Measurements from ENCODE around the gene ISM2. TPM values are rescaled to one million over a fixed set of nuclear protein-coding genes. Genes with fewer than 3 reads are reported as not detected.

The ISM2 gene
- total and polyA plus RNA-seq, 8 donors: 0.23 to 0.37 TPM; not detected in 6

DNA sequence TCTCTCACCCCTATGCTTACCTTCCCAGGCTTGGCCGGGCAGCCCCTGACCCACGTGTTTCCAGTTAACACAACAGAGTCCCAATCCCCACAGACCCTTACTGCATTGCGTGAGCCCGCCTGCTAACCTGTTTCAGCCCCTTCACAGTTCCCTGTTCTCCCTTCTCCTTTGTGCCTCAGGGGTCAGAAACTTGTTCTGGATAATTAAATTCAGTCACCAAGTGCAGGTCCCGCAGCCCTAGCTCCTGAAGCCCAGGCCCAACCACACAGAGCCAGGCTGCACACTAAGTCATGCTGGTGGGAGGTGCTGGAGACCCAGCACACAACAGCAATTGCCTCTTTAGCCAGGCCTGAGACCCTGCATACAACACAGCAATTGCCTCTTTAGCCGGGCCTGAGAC lies 9.6 kb downstream of the ISM2 start:
- Histone ChIP-seq H3K27me3 (no peaks in the 10 kb centered on the region), H3K9me3 (no peaks in the 10 kb centered on the region), H3K36me3 (no peaks in the 10 kb centered on the region), H3K4me3 (no peak overlapping the region), H3K4me1 (no peaks in the 10 kb centered on the region), H3K27ac (no peak overlapping the region)
- DNase-seq: no peak
- TF ChIP-seq EP300 (IDR thresholded peaks at IDR 0.05) (no peak), POLR2AphosphoS5 (IDR thresholded peaks at IDR 0.05) (no peak)
- TF ChIP-seq, protein P1, sequence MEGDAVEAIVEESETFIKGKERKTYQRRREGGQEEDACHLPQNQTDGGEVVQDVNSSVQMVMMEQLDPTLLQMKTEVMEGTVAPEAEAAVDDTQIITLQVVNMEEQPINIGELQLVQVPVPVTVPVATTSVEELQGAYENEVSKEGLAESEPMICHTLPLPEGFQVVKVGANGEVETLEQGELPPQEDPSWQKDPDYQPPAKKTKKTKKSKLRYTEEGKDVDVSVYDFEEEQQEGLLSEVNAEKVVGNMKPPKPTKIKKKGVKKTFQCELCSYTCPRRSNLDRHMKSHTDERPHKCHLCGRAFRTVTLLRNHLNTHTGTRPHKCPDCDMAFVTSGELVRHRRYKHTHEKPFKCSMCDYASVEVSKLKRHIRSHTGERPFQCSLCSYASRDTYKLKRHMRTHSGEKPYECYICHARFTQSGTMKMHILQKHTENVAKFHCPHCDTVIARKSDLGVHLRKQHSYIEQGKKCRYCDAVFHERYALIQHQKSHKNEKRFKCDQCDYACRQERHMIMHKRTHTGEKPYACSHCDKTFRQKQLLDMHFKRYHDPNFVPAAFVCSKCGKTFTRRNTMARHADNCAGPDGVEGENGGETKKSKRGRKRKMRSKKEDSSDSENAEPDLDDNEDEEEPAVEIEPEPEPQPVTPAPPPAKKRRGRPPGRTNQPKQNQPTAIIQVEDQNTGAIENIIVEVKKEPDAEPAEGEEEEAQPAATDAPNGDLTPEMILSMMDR (IDR thresholded peaks at IDR 0.05): no peak
- 84 to 89% (median 87%) methylated on average over 6 of the region's 6 CpGs for WGBS, 5 donors
- intact Hi-C loops (cut with DNase I; ENCODE audit: low total_unique reads): no loop called here

DNA sequence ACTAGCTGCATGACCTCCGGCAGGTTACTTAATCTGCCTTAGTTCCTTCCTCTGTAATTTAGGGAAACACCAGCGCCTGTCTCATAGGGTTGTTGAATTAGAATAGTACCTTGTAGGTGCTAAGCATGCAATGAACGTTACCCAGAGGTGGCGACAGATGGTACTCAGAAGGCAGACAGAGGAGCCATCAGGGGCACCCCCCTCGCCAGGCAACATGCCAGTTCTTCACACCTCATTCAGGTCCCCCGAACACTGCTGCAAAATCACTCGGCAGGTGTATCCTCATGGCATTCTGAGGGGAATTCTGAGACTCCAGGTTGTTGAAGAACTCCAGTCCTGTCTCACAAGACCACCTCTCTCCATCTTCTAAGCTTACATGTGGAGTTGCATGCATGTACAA lies 10.1 kb downstream of the ISM2 start:
- 77 to 90% (median 85%) methylated on average over 7 of the region's 7 CpGs for WGBS, 5 donors
- Histone ChIP-seq H3K4me1 (no peaks in the 10 kb centered on the region), H3K9me3 (no peaks in the 10 kb centered on the region), H3K36me3 (no peaks in the 10 kb centered on the region), H3K27ac (no peak overlapping the region), H3K27me3 (no peaks in the 10 kb centered on the region), H3K4me3 (no peak overlapping the region)
- DNase-seq: no peak
- TF ChIP-seq EP300 (IDR thresholded peaks at IDR 0.05) (no peak), POLR2AphosphoS5 (IDR thresholded peaks at IDR 0.05) (no peak), POLR2A (IDR thresholded peaks at IDR 0.05) (no peak)
- TF ChIP-seq, protein P1 (IDR thresholded peaks at IDR 0.05): no peak
- intact Hi-C loops (cut with DNase I; ENCODE audit: low total_unique reads): no loop called here

DNA sequence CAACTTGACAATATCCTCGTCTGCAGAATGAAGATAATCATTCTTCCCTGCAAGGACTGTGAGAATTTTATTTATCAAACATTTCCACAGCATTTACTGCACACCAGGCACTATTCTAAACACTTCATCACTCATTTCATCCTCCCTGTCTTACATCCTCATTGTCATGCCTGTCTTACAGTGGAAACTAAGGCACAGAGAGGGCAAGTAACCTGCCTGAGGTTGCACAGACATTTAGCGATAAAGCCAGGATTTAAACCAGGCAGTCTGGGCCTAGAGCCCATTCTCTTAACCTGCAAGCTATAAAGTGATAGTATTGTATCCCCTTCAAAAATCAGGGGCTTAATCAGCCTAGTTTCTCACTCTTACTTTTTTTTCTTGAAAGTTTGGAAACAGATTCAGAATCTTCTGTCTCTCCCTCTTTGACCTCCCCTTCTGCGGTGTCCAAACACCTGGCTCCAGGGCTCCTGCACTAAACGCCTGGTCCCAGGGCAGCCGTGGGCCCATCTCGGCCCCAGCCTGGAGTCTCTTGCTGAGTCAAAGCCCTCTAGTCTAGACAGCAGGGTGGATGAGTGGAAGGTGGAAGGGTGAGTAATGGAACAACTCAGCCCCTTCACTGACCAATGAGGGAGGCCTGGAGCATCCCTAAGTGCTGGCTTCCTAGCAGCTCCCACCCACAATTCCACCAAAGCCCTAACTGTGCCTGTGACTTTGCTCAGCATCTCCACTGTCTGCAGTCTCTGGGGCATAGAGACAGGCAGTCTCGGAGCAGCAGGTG lies 12.5 kb downstream of the ISM2 start:
- Histone ChIP-seq H3K4me3 (no peak overlapping the region), H3K36me3 (no peaks in the 10 kb centered on the region), H3K4me1 (no peaks in the 10 kb centered on the region), H3K27ac (no peak overlapping the region), H3K9me3 (no peaks in the 10 kb centered on the region), H3K27me3 (no peaks in the 10 kb centered on the region)
- intact Hi-C loops (cut with DNase I; ENCODE audit: low total_unique reads): no loop called here
- no peak for TF ChIP-seq EP300 (IDR thresholded peaks at IDR 0.05)
- TF ChIP-seq, protein P1 (IDR thresholded peaks at IDR 0.05): no peak
- no peak for TF ChIP-seq POLR2A (IDR thresholded peaks at IDR 0.05)
- no peak for TF ChIP-seq POLR2AphosphoS5 (IDR thresholded peaks at IDR 0.05)
- 83 to 94% (median 89%) methylated on average over 7 of the region's 7 CpGs for WGBS, 5 donors
- DNase-seq: no peak

DNA sequence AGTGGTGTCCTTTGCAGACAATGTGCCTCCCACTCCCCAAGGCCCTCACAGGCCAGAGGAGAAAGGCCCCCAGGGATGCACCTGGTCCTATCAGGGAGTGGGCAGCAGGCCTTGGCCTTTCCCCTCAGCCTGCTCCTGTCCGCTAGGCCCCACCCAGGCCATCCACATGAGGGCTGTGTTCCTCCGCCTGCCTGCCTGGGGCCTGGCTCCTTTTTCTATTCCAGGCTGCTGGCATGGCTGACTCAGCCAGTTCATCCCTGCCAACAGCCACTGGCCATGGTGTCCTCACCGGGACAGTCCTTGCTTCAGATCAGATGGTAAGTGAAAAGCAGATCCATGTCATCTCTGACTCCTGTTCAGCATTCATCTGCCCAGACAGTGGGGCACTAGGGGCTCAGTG lies 13.4 kb downstream of the ISM2 start:
- intact Hi-C loops (cut with DNase I; ENCODE audit: low total_unique reads): no loop called here
- no peaks in the 10 kb centered on the region for H3K27me3 ChIP-seq
- no peaks in the 10 kb centered on the region for H3K36me3 ChIP-seq
- H3K4me1 ChIP-seq: no peaks in the 10 kb centered on the region
- H3K9me3 ChIP-seq: no peaks in the 10 kb centered on the region
- H3K27ac ChIP-seq: no peak overlapping the region
- TF ChIP-seq POLR2A (IDR thresholded peaks at IDR 0.05) (no peak), POLR2AphosphoS5 (IDR thresholded peaks at IDR 0.05) (no peak), EP300 (IDR thresholded peaks at IDR 0.05) (no peak)
- TF ChIP-seq, protein P1 (IDR thresholded peaks at IDR 0.05): no peak
- no peak for DNase-seq
- H3K4me3 ChIP-seq: no peak overlapping the region
- WGBS, 5 donors: 87 to 94% (median 90%) methylated on average over 3 of the region's 3 CpGs

Data from stomach (tissue), 9 donors.